ENCODE measurements around the gene ITGA6.

ITGA6 gene

DNA sequence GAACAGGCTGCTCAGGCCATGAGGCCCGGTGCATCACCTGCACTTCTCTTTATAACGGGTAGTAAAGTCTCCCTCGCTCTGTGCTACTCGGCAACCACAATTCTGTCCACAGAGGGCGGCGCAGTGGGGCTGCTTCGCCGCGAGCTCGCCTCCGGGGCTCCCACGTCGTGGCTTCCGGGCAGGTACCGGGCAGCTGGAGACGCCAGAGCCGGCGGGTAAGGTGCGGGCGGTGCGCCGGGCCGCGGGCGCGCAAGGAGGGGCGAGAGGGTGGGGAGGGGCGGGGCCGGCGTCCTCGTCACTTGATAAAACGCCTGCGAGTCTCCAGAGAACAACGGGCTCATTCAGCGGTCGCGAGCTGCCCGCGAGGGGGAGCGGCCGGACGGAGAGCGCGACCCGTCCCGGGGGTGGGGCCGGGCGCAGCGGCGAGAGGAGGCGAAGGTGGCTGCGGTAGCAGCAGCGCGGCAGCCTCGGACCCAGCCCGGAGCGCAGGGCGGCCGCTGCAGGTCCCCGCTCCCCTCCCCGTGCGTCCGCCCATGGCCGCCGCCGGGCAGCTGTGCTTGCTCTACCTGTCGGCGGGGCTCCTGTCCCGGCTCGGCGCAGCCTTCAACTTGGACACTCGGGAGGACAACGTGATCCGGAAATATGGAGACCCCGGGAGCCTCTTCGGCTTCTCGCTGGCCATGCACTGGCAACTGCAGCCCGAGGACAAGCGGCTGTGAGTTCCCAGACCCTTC lies at the start of gene ITGA6:
Gene ITGA6, plus strand, starts transcription at position 331 of the 734 bp plus-strand sequence.
- DNase-seq: peak; percentile 66

DNA sequence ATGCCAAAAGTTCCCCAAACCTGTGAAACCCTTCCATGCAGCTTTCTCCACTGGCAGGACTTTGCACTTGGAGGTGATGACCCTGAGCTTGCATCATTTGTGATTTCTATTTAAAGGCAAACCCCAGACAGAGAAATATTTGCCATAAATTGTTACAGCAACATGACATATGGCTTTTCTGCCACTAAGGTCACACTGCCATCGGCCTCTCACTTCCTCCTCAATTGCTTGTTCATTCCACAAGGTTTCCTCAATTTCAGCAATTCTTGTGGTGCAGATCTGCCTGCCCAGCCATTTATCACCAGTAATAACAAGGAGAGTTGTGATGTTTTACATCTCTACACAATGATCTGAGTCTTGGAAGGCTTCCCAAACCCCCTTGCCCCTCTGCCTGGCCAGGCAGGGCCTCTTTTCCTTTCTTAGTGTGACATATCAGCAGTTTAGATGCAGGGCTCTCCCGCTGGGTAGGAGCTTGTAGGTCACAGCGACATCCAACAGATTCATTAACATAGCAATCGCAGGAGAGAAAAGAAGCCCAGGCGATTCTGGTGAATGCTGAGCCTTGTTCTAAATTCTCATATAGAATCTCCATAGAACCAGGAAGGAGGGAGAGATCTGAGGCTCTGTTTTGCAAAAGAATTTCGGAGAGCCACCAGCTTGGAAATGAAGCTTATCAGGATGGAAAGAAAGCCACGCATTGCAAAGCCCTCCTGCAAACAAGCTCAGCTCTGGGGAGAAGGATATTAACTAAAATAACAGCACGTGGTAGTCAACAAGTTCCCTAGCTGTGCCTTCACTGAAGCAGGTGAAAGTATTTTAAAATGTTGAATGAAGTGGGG lies 46.7 kb upstream of the ITGA6 start:
- no peak for DNase-seq

DNA sequence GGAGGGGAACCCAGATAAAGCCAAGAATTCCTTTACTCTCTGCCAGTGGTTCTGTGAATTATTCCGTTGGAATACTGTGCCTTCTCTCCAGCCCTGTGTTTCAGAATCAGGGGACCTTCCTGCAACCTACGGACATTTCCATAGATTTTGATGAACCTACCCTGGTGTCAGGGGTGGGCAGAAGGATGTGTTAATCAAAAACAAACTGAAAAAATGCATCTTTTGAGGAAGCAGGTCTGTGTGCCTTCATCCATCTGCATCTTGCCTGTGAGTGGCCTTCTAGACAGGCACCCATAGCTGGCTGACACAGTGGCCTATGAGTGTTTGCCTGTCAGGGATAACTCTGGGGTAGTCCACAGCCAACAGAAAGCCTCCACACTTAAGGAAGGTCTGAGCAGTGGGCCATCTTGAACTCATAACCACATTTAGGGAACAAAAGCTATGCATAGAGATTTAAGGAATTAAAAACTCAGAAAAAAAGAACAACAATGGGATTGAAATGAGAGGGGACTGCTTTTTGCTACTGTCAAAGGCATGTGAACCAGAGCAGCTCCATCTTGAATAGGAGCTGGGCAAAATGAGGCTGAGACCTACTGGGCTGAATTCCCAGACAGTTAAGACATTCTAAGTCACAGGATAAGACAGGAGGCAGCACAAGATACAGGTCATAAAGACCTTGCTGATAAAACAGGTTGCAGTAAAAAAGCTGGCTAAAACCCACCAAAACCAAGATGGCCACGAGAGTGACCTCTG lies 45.9 kb upstream of the ITGA6 start:
- no peak for DNase-seq

DNA sequence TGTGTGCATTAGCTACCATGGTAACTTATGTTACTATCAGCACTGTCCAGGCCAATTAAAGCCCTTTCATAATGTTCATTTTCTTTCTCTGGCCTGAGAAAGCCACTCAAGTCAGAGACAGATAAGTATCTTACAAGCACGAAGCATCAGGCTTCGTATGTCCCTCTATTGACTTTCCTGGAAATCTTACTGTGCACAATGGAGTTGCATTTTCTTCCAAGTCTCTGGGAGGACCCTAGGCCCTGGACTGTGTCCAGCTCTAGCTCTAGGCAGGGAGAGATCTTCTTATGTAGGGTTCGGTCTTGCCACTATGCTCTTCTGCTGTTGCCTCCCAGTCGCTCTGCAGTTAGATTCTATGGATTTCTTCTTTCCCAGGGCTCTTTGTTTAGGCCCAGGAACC lies 40.0 kb upstream of the ITGA6 start:
- no peak for DNase-seq

DNA sequence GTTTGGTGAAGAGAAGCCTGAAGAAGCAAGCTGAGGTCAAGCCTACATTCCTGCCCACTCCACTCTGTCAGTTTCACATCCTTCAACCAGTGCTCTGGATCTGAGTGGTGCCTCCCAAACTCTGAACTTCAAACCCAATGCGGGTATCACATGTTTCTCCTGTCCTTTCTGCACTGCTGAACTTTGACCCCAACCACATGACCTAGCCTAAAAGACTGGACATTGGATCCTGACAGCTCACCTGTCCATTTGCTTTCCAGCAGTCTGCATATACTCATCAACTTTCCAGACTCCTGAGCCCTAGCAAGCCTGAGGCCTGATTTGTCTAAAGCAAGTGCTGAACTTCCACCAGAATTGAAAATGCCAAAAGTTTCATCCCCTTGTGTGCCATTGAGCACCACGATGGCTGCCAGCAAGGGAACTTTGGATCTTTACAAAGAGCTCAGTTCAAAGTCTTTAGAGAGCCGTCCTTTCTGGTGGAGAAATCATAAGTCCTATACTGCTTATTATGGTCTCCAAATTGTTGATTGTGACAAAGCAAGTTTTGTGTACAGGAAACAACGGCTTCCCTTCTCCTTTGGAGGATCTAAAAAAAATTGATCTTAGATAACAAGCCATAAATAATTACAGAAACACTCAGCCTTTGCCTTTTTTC lies 37.6 kb upstream of the ITGA6 start:
- no peak for DNase-seq

DNA sequence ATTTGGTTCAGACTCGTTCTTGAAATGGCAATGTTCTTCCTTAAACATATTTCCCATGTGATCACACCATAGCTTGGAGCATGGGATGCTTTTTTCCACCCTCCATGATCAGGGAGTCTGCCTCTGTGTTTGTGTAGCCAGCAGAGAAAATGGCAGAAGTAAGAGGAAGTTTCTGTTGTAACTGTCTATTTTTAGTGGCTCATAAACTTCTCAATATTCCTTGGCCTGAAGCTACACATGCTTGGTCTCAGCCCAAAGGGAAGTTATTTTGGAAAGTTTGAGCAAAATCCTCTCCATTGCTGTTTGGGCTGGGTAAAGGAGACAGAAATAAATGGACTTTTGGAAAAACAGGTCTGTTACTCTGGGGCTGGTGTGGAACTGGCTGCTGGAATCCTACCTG lies 33.4 kb upstream of the ITGA6 start:
- no peak for DNase-seq

DNA sequence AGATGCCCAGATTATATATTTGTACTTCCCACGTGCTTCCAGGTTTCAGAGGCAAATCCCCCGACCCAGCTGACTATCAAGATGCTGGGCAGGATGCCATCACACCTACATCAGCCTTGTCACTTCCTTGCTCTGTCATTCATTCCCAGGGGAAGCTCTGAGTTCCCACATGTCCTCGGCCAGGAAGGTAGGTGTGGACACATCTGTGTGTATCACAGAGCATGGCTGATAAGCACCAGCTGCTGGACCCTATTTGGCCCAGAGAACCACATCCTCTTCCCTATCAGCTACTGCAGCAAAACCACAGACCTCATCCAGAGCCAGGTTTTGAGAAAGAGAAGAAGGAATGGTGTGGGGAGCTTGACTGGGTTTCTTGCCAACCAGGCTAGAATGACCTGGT lies 31.9 kb upstream of the ITGA6 start:
- DNase-seq: no peak

DNA sequence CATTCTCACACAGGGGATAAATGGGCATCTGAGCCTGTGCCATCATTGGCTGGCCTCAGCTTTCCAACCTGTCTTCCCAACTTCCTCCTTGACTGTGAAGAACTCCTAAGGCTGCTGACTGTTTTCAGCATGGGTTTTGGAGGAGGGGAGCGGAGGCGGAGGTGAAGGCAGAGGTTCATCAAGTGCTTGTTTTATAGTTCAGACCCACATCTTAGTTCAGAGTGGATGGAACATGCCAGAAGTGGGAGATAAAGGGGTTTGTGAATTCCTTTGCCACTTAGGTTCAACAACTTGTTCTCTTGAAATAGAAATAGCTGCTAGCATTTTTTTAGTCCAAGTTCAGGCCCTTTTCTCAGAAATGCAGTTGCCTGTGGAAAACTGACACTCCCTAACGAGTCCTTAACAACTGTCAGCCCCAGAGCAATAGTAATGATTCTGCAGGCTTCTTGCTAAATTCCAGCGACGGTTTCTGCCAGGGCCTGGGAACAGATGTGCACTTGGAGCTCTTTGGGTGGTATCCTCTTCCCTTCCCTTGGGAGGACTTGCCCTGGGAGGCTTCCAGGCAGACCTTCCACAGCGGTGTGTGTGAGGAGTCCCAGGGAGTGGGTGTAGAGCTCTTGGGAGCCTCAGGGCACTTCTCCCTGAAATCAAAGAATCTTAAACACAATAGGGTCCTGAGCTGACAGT lies 30.1 kb upstream of the ITGA6 start:
- DNase-seq: peak; percentile 71

DNA sequence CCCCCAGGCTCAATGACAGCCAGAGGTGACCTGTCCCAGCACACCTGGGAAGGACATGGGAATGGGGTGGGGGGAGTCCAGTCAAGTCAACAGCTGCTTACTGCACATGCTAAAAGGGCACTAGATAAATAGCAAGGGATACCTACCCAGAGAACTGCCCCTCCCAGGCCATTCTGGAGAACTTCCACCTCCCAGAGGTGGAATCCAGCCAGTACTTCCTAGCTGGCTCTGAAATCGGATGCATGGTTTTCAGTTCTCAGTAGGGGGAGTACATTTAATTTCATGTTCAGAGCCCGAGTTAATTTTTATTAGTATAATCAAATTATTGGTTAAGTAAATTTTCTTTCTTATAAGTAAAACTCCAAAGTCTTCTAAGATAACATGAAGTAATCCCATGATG lies 28.9 kb upstream of the ITGA6 start:
- no peak for DNase-seq

DNA sequence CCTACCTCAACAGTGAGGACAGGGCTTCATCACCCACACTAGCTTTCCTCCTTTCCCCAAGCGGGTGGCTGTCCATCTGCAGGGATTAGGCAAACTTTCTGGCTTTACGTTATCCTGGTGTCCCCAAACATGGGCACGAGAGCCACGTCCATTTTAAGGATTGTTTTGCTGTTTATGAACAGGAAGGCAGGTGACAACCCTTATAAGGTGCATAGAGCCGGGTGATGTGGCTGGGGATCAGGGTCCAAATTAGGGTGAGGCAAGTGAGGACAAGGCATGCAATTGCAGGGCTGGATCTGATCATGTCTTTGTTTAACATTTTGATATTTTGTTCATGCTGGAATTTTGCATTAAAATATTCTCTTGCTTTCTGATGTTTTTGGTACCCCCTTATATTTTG lies 27.6 kb upstream of the ITGA6 start:
- DNase-seq: no peak

DNA sequence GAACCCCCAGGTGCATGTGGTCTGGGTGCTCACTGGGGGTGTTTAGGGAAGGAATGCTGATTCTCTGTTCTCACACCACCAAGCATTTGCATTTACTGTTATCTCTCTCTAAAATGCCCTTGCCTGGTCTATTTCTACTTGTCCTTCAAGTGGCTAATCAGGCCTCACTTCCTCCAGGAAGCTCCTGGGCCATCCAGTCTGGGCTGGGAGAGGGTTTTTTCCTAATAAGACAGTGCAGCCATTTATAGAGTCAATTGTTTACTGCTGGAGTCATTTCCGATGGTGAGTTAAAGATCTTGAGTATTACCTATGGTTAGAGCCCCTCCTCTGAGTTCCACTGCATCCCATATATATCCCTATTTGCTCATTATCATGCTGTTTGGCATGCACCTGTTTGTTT lies 25.2 kb upstream of the ITGA6 start:
- no peak for DNase-seq

DNA sequence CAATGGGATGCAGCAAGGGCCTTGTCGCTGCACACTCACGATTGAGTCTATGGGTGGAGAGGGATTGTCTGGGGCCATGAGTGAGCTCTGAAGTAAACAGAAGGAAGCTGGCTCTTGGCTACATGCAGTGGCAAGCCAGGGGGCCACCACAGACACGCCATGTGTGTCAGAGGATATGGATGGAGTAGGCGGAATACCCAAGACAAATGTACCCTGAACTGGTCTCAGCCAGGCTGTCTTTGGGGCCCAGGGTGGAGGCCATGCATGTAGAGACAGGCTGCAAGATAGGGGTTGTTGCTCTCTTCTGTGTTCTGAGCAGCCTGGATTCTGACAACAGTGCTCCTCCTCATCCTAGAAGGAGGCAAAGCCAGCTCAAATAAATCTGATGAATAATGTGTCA lies 24.0 kb upstream of the ITGA6 start:
- no peak for DNase-seq

DNA sequence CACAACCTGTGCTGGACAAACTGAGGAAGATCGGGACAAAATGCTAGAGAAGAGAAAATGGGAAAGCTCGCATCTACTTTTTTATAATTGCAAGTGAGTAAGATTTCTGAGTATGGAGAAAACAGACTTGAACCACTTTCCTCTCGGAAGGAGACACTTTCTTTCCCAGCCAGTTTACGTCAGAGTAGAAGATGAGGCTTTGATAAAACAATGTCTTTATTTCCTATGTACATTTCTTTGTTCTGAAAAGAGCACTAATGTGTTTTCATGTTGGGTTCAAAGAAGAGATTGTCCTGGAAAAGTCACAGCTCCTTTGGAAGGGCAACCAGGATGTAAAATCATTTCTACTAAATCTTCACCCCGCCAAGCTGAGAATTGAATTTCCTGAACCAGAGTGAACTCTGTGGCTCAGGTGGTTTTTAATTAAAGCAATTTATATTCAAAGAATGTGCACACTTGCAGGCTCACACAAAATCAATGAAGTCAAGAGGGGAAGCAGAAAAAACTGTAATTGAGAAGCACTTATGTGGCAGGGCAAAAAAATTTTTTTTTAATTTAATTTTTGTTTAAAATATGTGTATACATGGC lies 23.4 kb upstream of the ITGA6 start:
- no peak for DNase-seq

DNA sequence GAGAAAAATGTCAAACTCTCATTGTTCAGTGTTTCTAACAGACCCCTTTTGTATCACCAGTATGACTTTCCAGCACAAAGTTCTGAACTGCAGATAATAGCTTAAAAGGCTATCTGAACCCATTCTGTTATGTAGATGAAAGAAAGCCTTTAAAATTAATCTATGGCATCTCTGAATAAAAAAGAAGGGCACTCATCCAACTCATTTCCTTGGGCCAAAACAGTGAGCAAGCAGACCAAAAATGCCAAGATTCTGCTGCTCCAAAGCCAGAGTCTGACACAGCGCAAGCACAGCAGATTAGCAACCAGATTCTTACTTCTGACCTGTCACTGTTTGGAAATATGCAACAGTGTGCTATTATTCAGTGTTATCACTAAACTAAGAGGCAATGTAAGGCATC lies 22.6 kb upstream of the ITGA6 start:
- no peak for DNase-seq

DNA sequence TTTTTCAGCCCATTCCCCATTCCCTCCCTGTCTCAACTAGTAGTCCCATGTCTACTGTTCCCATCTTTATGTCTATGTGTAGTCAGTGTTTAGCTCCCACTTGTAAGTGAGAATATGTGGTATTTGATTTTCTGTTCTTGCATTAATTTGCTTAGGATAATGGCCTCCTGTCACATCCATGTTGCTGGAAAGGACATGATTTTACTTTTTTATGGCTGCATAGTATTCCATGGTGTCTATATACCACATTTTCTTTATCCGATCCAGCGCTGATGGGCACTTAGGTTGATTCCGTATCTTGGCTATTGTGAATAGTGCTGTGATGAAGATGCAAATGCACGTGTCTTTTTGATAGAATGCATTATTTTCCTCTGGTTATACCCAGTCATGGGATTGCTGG lies 21.7 kb upstream of the ITGA6 start:
- no peak for DNase-seq

DNA sequence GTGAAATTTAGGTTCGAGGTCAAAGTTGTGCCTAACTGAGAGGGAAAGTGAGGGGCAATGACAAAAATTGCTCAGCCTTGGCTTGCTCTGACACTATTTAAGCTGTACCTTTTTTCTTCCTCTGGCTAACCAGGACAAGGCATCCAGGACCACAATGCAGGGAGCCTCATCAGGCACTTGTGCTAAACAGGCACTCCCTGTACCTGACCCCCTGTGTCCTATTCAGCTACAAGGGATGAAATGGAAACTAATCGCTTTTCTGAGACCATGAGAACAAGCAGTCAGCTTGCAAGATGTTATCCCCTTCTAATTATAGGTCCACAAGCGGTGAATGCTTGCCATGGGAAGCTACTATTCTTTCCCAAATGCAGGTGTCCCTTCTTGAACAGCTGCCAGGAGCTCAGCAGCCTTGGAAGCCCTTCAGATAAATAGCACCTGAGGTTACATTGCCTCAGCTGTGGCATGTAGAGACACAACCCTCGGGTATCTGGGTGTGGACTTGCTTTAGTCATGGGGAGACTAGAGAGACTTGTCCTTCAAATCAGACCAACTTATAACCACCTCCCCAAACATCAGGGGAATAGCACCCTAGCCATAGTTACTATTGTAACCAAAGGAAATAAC lies 19.1 kb upstream of the ITGA6 start:
- peak; percentile 65 for DNase-seq

DNA sequence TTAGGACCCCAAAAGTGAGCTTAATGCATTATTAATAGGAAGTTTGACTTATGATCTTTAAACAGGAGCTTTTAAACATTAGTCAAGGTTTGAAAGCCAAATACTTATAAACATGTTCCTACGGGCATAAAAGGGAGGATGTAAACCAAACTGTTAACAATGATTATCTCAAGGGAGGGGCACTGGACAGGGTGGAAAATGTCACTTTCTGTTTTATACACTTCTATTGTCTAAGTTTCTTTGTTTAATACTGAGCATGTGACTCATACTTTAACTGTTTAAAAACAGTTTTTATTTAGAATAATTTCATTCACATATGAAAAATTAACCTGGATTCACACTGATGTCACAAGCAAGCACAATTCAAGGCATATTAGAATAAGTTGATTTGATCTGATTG lies 18.3 kb upstream of the ITGA6 start:
- DNase-seq: no peak

DNA sequence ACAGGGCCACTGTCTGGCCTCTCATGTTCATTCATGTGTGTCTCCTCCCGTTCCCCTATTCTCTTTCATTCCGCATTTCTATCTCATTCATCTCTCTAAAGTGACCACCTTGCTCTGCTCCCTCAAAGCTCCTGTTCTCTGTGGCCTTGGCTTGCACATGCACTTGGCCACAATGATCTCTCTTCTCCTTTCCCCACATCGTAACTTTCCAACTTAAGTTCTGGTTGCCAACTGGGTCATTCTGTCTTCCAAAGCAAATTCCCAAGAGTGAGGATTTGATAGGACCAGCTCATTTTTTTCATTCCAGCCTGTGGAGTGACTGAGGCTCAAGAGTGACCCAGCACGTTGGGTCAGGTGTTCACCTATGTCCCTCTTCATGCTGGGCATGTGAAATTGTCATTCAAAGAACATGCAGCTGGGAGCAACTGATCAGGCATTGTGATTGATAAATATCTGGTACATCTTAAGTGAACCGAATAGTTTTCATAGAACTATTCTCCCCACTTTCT lies 14.3 kb upstream of the ITGA6 start:
- DNase-seq: no peak

DNA sequence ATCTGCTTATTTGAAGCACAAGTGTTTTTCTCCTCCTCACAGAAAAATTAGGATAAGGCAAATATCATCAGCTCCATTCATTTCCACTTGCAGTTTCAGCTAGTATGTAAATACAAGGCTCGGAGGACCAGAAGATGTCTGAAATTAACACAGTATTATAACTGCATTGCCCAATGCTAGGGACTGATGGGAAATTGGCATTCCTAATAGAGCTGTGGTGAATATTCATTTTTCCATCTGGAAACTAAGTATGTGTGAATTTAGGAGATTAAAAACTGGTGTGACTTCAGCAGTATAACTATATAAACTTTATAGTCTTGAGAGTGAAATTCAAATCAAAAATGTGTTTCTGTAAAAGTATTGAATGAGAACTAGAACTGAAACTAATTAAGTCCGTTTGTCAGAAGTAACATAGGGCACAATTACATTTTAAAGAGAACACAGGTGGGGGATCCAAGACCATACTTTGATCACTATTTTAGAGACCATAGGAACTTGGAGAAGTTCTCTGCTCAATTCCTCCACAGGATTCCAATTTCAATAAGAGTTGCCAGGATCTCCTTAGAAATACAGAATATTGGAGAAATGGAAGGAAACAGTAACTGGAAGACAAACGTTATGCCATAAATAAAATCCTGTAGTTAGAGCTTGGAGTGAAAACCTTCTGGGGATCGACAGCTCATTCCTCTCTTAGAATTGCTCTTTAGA lies 12.1 kb upstream of the ITGA6 start:
- no peak for DNase-seq

DNA sequence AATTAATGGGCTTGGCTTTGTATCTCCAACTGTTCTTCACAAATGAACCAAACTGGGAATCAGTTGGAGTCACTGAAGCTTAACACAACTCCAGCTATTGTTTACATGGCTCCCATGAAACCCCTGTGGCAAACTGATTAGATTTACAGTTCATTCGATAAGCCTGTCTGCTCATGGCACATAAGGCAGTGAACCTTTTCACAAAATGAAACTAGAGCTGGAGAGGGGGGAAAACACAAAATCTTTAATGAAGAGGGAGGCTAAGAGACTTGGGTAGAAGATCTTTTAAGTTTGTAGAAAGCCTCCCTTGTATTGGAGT lies 11.6 kb upstream of the ITGA6 start:
- no peak for DNase-seq

DNA sequence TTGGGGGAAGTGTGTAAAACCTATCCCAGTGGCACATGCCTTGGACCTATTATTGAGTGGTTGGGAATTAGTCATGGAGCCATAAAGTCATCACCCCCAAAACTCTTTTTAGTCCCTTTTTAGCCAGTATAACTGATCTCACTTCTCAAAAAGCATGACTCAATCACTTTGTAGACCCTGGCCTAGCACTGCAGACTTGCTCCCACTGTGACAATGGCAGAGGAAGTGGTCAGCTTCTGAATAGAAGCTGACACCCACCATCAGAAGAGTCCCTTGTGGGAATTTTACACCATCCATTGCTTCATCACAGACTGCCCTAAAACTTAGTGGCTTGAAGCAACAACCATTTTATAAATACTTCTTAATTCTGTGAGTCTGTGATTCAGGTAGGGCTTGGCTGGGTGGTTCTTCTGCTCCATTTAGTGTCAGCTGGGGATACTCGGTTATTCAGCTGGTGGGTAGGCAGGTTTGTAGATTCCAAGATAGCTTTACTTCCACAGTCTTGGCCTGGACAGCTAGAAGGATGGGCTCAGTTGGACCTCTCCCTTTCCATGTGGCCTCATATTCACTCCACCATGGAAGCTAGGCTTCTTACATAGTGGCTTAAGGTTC lies 10.8 kb upstream of the ITGA6 start:
- no peak for DNase-seq
